ENCODE results near the gene CYP17A1.

DNA sequence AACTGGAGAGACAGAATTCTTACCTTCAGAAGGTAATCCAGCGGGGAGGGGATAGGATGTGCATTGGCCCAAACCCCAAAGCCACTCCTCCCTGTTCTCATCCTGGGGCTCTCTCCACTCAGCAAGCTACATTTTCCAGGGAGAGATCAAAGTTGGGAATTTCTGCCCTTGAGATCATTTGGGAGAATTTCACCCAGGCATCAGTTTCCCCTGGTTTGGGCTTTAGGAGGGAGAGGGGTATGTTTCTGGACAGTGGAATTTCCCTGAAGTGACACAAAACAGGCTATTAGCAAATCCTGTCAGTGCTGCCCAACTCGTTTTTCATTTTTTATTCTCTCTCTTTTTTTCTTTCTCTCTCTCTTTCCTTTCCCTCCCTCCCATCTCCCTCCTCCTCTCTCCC lies 35.7 kb downstream of the CYP17A1 start:
- no peak for TF ChIP-seq EZH2 (IDR thresholded peaks at IDR 0.05; ENCODE audit: borderline replicate concordance, insufficient read depth, low read length, poor library complexity, severe bottlenecking)
- TF ChIP-seq, protein P1, sequence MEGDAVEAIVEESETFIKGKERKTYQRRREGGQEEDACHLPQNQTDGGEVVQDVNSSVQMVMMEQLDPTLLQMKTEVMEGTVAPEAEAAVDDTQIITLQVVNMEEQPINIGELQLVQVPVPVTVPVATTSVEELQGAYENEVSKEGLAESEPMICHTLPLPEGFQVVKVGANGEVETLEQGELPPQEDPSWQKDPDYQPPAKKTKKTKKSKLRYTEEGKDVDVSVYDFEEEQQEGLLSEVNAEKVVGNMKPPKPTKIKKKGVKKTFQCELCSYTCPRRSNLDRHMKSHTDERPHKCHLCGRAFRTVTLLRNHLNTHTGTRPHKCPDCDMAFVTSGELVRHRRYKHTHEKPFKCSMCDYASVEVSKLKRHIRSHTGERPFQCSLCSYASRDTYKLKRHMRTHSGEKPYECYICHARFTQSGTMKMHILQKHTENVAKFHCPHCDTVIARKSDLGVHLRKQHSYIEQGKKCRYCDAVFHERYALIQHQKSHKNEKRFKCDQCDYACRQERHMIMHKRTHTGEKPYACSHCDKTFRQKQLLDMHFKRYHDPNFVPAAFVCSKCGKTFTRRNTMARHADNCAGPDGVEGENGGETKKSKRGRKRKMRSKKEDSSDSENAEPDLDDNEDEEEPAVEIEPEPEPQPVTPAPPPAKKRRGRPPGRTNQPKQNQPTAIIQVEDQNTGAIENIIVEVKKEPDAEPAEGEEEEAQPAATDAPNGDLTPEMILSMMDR (IDR thresholded peaks at IDR 0.05; ENCODE audit: poor library complexity, severe bottlenecking): no peak
- no peak for TF ChIP-seq EP300 (conservative IDR thresholded peaks at IDR 0.05; ENCODE audit: poor library complexity, severe bottlenecking)
- no peak for TF ChIP-seq POLR2AphosphoS5 (IDR thresholded peaks at IDR 0.05)
- TF ChIP-seq RAD21 (conservative IDR thresholded peaks at IDR 0.05): no peak
- TF ChIP-seq, protein P2, sequence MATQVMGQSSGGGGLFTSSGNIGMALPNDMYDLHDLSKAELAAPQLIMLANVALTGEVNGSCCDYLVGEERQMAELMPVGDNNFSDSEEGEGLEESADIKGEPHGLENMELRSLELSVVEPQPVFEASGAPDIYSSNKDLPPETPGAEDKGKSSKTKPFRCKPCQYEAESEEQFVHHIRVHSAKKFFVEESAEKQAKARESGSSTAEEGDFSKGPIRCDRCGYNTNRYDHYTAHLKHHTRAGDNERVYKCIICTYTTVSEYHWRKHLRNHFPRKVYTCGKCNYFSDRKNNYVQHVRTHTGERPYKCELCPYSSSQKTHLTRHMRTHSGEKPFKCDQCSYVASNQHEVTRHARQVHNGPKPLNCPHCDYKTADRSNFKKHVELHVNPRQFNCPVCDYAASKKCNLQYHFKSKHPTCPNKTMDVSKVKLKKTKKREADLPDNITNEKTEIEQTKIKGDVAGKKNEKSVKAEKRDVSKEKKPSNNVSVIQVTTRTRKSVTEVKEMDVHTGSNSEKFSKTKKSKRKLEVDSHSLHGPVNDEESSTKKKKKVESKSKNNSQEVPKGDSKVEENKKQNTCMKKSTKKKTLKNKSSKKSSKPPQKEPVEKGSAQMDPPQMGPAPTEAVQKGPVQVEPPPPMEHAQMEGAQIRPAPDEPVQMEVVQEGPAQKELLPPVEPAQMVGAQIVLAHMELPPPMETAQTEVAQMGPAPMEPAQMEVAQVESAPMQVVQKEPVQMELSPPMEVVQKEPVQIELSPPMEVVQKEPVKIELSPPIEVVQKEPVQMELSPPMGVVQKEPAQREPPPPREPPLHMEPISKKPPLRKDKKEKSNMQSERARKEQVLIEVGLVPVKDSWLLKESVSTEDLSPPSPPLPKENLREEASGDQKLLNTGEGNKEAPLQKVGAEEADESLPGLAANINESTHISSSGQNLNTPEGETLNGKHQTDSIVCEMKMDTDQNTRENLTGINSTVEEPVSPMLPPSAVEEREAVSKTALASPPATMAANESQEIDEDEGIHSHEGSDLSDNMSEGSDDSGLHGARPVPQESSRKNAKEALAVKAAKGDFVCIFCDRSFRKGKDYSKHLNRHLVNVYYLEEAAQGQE (IDR thresholded peaks at IDR 0.05; ENCODE audit: borderline replicate concordance): no peak
- TF ChIP-seq TAF1 (IDR thresholded peaks at IDR 0.05; ENCODE audit: low read depth): no peak
- TF ChIP-seq MXI1 (conservative IDR thresholded peaks at IDR 0.05; ENCODE audit: poor library complexity, severe bottlenecking): no peak
- no peak for TF ChIP-seq SMC3 (conservative IDR thresholded peaks at IDR 0.05; ENCODE audit: poor library complexity)

All from neural cell (in vitro differentiated cells).